HCT116 (cell line): ENCODE measurements around the gene SLC34A1. TPM values are rescaled to one million over a fixed set of nuclear protein-coding genes. Genes with fewer than 3 reads are reported as not detected.

Experiments
- ATAC-seq: fragments of 200-7000 bp; cut with Tn5 transposase; 2 replicates; pipeline ENCODE4 v1.9.1; 2020; ENCODE audit warnings: mild to moderate bottlenecking, moderate library complexity
- BruUV-seq: library from RNA; stranded (reverse); fragments of 400-500 nt; replicated peaks from 2 replicates; lab custom pipeline; 2021; lab: Mats Ljungman, UMichigan
- CTCF ChIA-PET: fragments of 300-600 bp; sonication (Branson Sonifier 250); formaldehyde crosslinking; loops from one replicate; lab custom pipeline; 2021; ENCODE audit warnings: antibody characterized with exemption; lab: Charles Lee
- POLR2A ChIA-PET: fragments of 300-600, 350-600 bp; sonication (Branson Sonifier 250); formaldehyde crosslinking; loops from one replicate; lab custom pipeline; 2021; ENCODE audit warnings: antibody characterized with exemption; lab: Charles Lee
- RAD21 ChIA-PET, 2 experiments: fragments of 300-600 bp; sonication (Branson Sonifier 250); formaldehyde crosslinking; loops; one replicate each; lab custom pipeline; 2023; ENCODE audit warnings: low total read pairs in 2 of 2; ENCODE audit not compliant: uncharacterized antibody in 2 of 2, unreplicated experiment in 2 of 2, low non-redundant PET in 1 of 2; lab: Charles Lee
- DNase-seq: peaks from one replicate; pipeline ENCODE4 v3.0.0-alpha.2; 2010; ENCODE audit warnings: low read depth, low spot score
- H2AFZ ChIP-seq: fragments of 200-600 bp; shearing (Covaris generic), sonication (generic); 2 replicates; pipeline ENCODE4 v1.6.1; 2017; ENCODE audit warnings: low read depth, mixed run types, mixed read lengths, antibody characterized with exemption, low read length; ENCODE audit not compliant: poor library complexity, severe bottlenecking
- H3K27ac ChIP-seq: 2 replicates; pipeline ENCODE4 v1.5.1; 2012; ENCODE audit warnings: low read depth, low read length
- H3K27me3 ChIP-seq: fragments of 200-600 bp; sonication (generic); 2 replicates; pipeline ENCODE4 v1.6.1; 2016; ENCODE audit warnings: mixed run types, low read length, mixed read lengths; ENCODE audit not compliant: insufficient read depth
- H3K36me3 ChIP-seq, 2 experiments: fragments of 200-500 bp in 1 of 2; fragments of 200-600 bp in 1 of 2; sonication (Bioruptor generic) in 1 of 2; sonication (generic) in 1 of 2; 2 replicates each; pipeline versions ENCODE4 v1.5.1 to v1.6.1; 2014 to 2016; ENCODE audit warnings: low read length in 2 of 2, inconsistent platforms in 1 of 2, mixed read lengths in 1 of 2, mixed run types in 1 of 2; ENCODE audit not compliant: insufficient read depth in 2 of 2, control insufficient read depth in 1 of 2
- H3K4me1 ChIP-seq, 2 experiments: fragments of 200-600 bp in 1 of 2; sonication (generic) in 1 of 2; 2 replicates each; pipeline versions ENCODE4 v1.5.1 to v1.6.1; 2012 to 2017; ENCODE audit warnings: low read length in 2 of 2, inconsistent platforms in 1 of 2, mild to moderate bottlenecking in 1 of 2, mixed read lengths in 1 of 2, mixed run types in 1 of 2, moderate library complexity in 1 of 2; ENCODE audit not compliant: insufficient read depth in 2 of 2, control insufficient read depth in 1 of 2
- H3K4me2 ChIP-seq: fragments of 200-600 bp; sonication (generic); 2 replicates; pipeline ENCODE4 v1.6.1; 2017; ENCODE audit warnings: mixed run types, low read length, mixed read lengths
- H3K4me3 ChIP-seq, 2 experiments: fragments of 200-600 bp in 1 of 2; sonication (generic) in 1 of 2; replicated peaks in 1 of 2; 2 replicates each; pipeline ENCODE4 v1.5.1; 2011 to 2016; ENCODE audit warnings: low read length in 2 of 2, control low read depth in 1 of 2, low read depth in 1 of 2, mild to moderate bottlenecking in 1 of 2, mixed read lengths in 1 of 2, mixed run types in 1 of 2
- H3K79me2 ChIP-seq: fragments of 200-600 bp; sonication (generic); 2 replicates; pipeline ENCODE4 v1.6.1; 2017; ENCODE audit warnings: mild to moderate bottlenecking, mixed run types, low read length, moderate library complexity, mixed read lengths; ENCODE audit not compliant: insufficient read depth
- H3K9ac ChIP-seq: fragments of 200-600 bp; sonication (generic); 2 replicates; pipeline ENCODE4 v1.6.1; 2016; ENCODE audit warnings: low read length, mixed read lengths
- H3K9me2 ChIP-seq: fragments of 200-600 bp; sonication (generic), shearing (Covaris generic); 2 replicates; pipeline ENCODE4 v1.6.1; 2017; ENCODE audit warnings: mixed run types, mild to moderate bottlenecking, moderate library complexity; ENCODE audit not compliant: insufficient read depth
- H3K9me3 ChIP-seq, 2 experiments: fragments of 200-500 bp in 1 of 2; fragments of 200-600 bp in 1 of 2; sonication (Bioruptor generic) in 1 of 2; sonication (generic) in 1 of 2; 2 replicates each; pipeline ENCODE4 v1.6.1; 2014 to 2017; ENCODE audit warnings: low read length in 2 of 2, mixed read lengths in 2 of 2, inconsistent platforms in 1 of 2, low read depth in 1 of 2, mild to moderate bottlenecking in 1 of 2, mixed run types in 1 of 2, moderate library complexity in 1 of 2; ENCODE audit not compliant: control insufficient read depth in 1 of 2, insufficient read depth in 1 of 2
- H4K20me1 ChIP-seq: fragments of 200-600 bp; sonication (generic), shearing (Covaris generic); 2 replicates; pipeline ENCODE4 v1.6.1; 2017; ENCODE audit warnings: mixed run types, mild to moderate bottlenecking, moderate library complexity; ENCODE audit not compliant: insufficient read depth
- intact Hi-C: fragments of 100-400 bp; cut with micrococcal nuclease; formaldehyde crosslinking; loops from 2 replicates; pipeline ENCODE4 v1.10.0; 2022
- total RNA-seq: library from RNA; stranded (reverse); gene quantifications from one replicate; pipeline ENCODE4 v1.2.1, GENCODE V29; 2021; ENCODE audit not compliant: unreplicated experiment
- TF ChIP-seq, protein P1 (sequence below), 3 experiments: fragments of 200-600 bp in 1 of 3; sonication (generic) in 1 of 3; IDR thresholded peaks in 2 of 3; conservative IDR thresholded peaks in 1 of 3; 2 replicates each; pipeline ENCODE4 v1.5.1; 2012 to 2017; ENCODE audit warnings: low read depth in 2 of 3, low read length in 2 of 3, antibody characterized with exemption in 1 of 3, borderline replicate concordance in 1 of 3, control low read depth in 1 of 3, mild to moderate bottlenecking in 1 of 3, mixed read lengths in 1 of 3, mixed run types in 1 of 3, moderate library complexity in 1 of 3; ENCODE audit not compliant: insufficient read depth in 1 of 3
- TF ChIP-seq, protein P2 (sequence below): IDR thresholded peaks from 2 replicates; pipeline ENCODE4 v1.6.1; 2012; ENCODE audit warnings: low read depth

SLC34A1 gene
- total RNA-seq, 1 experiment from 2014 or later, result not detected

DNA sequence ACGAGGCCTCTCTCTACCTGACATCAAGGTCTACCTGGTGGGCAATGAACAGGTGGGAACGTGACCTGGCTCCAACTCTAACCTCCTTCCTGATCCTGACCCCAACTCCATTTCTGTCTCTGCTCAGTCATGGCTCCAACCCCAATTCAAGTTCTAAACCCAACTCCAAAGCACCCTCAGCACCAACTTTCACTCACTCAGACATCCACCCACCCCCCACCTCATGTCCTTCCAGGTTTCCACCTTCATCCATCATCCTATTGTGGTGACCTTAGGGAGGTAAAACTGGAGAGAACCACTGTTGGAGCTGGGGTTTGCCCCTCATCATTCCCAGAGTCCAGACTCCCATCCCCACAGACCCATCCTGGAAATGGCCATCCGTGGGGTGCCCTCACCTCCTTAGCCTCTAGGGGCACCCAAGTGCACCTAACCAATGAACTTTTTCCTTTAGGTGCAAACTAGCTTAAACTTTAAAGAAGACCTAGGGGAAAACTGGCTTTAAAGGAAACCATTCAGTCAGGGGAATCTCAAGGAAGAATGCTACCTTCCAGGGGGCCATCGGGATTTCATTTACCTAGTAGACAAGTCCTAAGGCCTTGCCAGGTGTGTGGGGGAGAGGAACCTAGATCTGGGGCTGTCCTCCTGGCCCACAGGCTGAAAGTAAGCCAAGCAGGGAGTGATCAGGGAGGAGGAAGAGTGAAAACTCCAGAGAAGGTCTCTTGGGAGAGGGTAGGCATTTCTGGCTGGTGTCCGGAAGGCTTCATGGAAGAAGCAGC, 15.2 kb upstream of the SLC34A1 start:
- CTCF ChIA-PET, result interaction anchor here (0.7 to 3.3 kb wide), 12 partner anchors 8 to 255 kb away, joined by 3 to 50 read pairs (median 6); partner anchors contain the start of gene LMAN2
- H3K4me2 ChIP-seq, result no peak overlapping the region
- BruUV-seq, result no TSS peak

More for the DNA sequence above, 15.2 kb upstream of the SLC34A1 start:
- Histone ChIP-seq H3K9ac (no peak overlapping the region), H3K9me3 (no peaks in the 10 kb centered on the region), H3K27ac (peak overlapping the region; percentile 16; the same call in 1 of the 2 replicates), H3K9me2 (no peaks in the 10 kb centered on the region), H2AFZ (no peak overlapping the region), H3K79me2 (no peaks in the 10 kb centered on the region), H3K27me3 (no peaks in the 10 kb centered on the region), H3K4me3 (no peak overlapping the region), H4K20me1 (no peaks in the 10 kb centered on the region), H3K36me3 (no peaks in the 10 kb centered on the region), H3K4me1 (peaks cover 22 to 48% of the 10 kb centered on the region in 2 experiments)
- DNase-seq, result no peak
- RAD21 ChIA-PET, result no interaction called here
- TF ChIP-seq, protein P1, sequence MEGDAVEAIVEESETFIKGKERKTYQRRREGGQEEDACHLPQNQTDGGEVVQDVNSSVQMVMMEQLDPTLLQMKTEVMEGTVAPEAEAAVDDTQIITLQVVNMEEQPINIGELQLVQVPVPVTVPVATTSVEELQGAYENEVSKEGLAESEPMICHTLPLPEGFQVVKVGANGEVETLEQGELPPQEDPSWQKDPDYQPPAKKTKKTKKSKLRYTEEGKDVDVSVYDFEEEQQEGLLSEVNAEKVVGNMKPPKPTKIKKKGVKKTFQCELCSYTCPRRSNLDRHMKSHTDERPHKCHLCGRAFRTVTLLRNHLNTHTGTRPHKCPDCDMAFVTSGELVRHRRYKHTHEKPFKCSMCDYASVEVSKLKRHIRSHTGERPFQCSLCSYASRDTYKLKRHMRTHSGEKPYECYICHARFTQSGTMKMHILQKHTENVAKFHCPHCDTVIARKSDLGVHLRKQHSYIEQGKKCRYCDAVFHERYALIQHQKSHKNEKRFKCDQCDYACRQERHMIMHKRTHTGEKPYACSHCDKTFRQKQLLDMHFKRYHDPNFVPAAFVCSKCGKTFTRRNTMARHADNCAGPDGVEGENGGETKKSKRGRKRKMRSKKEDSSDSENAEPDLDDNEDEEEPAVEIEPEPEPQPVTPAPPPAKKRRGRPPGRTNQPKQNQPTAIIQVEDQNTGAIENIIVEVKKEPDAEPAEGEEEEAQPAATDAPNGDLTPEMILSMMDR (IDR thresholded peaks at IDR 0.05 in 2 of 3, conservative IDR thresholded peaks at IDR 0.05 in 1 of 3; ENCODE audit: borderline replicate concordance in 1 of 3, insufficient read depth in 1 of 3, low read depth in 2 of 3, low read length in 2 of 3), result peak in 2 of 3 experiments; percentile 82 to 84; a peak in 4 of 6 replicates
- TF ChIP-seq, protein P2, sequence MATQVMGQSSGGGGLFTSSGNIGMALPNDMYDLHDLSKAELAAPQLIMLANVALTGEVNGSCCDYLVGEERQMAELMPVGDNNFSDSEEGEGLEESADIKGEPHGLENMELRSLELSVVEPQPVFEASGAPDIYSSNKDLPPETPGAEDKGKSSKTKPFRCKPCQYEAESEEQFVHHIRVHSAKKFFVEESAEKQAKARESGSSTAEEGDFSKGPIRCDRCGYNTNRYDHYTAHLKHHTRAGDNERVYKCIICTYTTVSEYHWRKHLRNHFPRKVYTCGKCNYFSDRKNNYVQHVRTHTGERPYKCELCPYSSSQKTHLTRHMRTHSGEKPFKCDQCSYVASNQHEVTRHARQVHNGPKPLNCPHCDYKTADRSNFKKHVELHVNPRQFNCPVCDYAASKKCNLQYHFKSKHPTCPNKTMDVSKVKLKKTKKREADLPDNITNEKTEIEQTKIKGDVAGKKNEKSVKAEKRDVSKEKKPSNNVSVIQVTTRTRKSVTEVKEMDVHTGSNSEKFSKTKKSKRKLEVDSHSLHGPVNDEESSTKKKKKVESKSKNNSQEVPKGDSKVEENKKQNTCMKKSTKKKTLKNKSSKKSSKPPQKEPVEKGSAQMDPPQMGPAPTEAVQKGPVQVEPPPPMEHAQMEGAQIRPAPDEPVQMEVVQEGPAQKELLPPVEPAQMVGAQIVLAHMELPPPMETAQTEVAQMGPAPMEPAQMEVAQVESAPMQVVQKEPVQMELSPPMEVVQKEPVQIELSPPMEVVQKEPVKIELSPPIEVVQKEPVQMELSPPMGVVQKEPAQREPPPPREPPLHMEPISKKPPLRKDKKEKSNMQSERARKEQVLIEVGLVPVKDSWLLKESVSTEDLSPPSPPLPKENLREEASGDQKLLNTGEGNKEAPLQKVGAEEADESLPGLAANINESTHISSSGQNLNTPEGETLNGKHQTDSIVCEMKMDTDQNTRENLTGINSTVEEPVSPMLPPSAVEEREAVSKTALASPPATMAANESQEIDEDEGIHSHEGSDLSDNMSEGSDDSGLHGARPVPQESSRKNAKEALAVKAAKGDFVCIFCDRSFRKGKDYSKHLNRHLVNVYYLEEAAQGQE, result no peak
- no peak for ATAC-seq
- POLR2A ChIA-PET, result interaction anchor here (1.0 to 1.4 kb wide), 2 partner anchors 11 to 17 kb away, joined by 3 to 4 read pairs; no protein-coding TSS in a partner anchor
- intact Hi-C loops, result no loop called here
